OCI-LY1 (cell line): Measurements from ENCODE around the gene PCSK6.

Experiments used
- H2AFZ ChIP-seq: fragments of 200-600 bp; sonication (generic), shearing (Covaris generic); 2 replicates; pipeline ENCODE4 v1.6.0; 2014; ENCODE audit warnings: antibody characterized with exemption, mild to moderate bottlenecking, low read length
- H3F3A ChIP-seq: fragments of 200-600 bp; sonication (generic), shearing (Covaris generic); 2 replicates; pipeline ENCODE4 v1.6.0; 2014; ENCODE audit warnings: mild to moderate bottlenecking, antibody characterized with exemption, low read length, moderate library complexity; ENCODE audit not compliant: insufficient read depth
- H3K27ac ChIP-seq: fragments of 200-600 bp; sonication (generic); 2 replicates; pipeline ENCODE4 v1.5.1; 2014; ENCODE audit warnings: low read length, mixed run types, mild to moderate bottlenecking, low read depth; ENCODE audit not compliant: poor library complexity, severe bottlenecking
- H3K27me3 ChIP-seq: fragments of 200-600 bp; sonication (generic); 2 replicates; pipeline ENCODE4 v1.6.0; 2014; ENCODE audit warnings: antibody characterized with exemption, mild to moderate bottlenecking, low read length, moderate library complexity; ENCODE audit not compliant: insufficient read depth
- H3K36me3 ChIP-seq: fragments of 200-600 bp; sonication (generic); 2 replicates; pipeline ENCODE4 v1.6.1; 2014; ENCODE audit warnings: mild to moderate bottlenecking, antibody characterized with exemption, low read length, moderate library complexity, mixed read lengths; ENCODE audit not compliant: insufficient read depth
- H3K4me1 ChIP-seq: fragments of 200-600 bp; sonication (generic); 2 replicates; pipeline ENCODE4 v1.5.1; 2014; ENCODE audit warnings: mild to moderate bottlenecking, low read length, moderate library complexity; ENCODE audit not compliant: insufficient read depth, severe bottlenecking
- H3K4me2 ChIP-seq: fragments of 200-600 bp; sonication (generic), shearing (Covaris generic); 2 replicates; pipeline ENCODE4 v1.6.1; 2014; ENCODE audit warnings: low read length
- H3K4me3 ChIP-seq: fragments of 200-600 bp; sonication (generic); 2 replicates; pipeline ENCODE4 v1.5.1; 2014; ENCODE audit warnings: low read length, low read depth, mild to moderate bottlenecking, mixed read lengths; ENCODE audit not compliant: poor library complexity, severe bottlenecking
- H3K79me2 ChIP-seq: fragments of 200-600 bp; shearing (Covaris generic); 2 replicates; pipeline ENCODE4 v1.6.1; 2016; ENCODE audit warnings: mixed run types, low read length, mixed read lengths; ENCODE audit not compliant: insufficient read depth
- H3K9ac ChIP-seq: fragments of 200-600 bp; sonication (generic), shearing (Covaris generic); 2 replicates; pipeline ENCODE4 v1.6.1; 2014; ENCODE audit warnings: mild to moderate bottlenecking, low read length, mixed read lengths
- H3K9me2 ChIP-seq: fragments of 200-600 bp; sonication (generic), shearing (Covaris generic); 2 replicates; pipeline ENCODE4 v1.6.1; 2014; ENCODE audit warnings: low read depth, mild to moderate bottlenecking, low read length, mixed read lengths
- H3K9me3 ChIP-seq: fragments of 200-600 bp; shearing (Covaris generic); 2 replicates; pipeline ENCODE4 v1.6.1; 2014; ENCODE audit warnings: low read length, mixed read lengths
- H4K20me1 ChIP-seq: fragments of 200-600 bp; sonication (generic), shearing (Covaris generic); 2 replicates; pipeline ENCODE4 v1.6.0; 2016; ENCODE audit warnings: mild to moderate bottlenecking, low read length; ENCODE audit not compliant: insufficient read depth
- EZH2 ChIP-seq: fragments of 200-600 bp; sonication (generic), shearing (Covaris generic); IDR thresholded peaks from 2 replicates; pipeline ENCODE4 v1.8.0; 2017; ENCODE audit warnings: borderline replicate concordance, mixed run types, mild to moderate bottlenecking, antibody characterized with exemption, low read length, moderate library complexity, mixed read lengths
- TF ChIP-seq, protein P1 (sequence below): fragments of 200-600 bp; sonication (generic), shearing (Covaris generic); IDR thresholded peaks from 2 replicates; pipeline ENCODE4 v1.5.1; 2017; ENCODE audit warnings: mild to moderate bottlenecking, antibody characterized with exemption, low read length, moderate library complexity, mixed read lengths

Gene PCSK6

GRCh38 chr15:101411085-101411484, 78.4 kb downstream of the PCSK6 start:
- Histone ChIP-seq H2AFZ (no peak overlapping the region), H4K20me1 (no peaks in the 10 kb centered on the region), H3K4me2 (no peak overlapping the region), H3K9me3 (no peaks in the 10 kb centered on the region), H3K9ac (no peak overlapping the region), H3F3A (no peaks in the 10 kb centered on the region), H3K36me3 (no peaks in the 10 kb centered on the region), H3K27me3 (no peaks in the 10 kb centered on the region), H3K79me2 (no peaks in the 10 kb centered on the region), H3K27ac (no peak overlapping the region), H3K4me3 (no peak overlapping the region), H3K4me1 (no peaks in the 10 kb centered on the region), H3K9me2 (no peaks in the 10 kb centered on the region)
- no peak for TF ChIP-seq EZH2
- TF ChIP-seq, protein P1, sequence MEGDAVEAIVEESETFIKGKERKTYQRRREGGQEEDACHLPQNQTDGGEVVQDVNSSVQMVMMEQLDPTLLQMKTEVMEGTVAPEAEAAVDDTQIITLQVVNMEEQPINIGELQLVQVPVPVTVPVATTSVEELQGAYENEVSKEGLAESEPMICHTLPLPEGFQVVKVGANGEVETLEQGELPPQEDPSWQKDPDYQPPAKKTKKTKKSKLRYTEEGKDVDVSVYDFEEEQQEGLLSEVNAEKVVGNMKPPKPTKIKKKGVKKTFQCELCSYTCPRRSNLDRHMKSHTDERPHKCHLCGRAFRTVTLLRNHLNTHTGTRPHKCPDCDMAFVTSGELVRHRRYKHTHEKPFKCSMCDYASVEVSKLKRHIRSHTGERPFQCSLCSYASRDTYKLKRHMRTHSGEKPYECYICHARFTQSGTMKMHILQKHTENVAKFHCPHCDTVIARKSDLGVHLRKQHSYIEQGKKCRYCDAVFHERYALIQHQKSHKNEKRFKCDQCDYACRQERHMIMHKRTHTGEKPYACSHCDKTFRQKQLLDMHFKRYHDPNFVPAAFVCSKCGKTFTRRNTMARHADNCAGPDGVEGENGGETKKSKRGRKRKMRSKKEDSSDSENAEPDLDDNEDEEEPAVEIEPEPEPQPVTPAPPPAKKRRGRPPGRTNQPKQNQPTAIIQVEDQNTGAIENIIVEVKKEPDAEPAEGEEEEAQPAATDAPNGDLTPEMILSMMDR: no peak

- Histone ChIP-seq H2AFZ (no peak overlapping the region), H3K4me2 (no peak overlapping the region), H3K27ac (no peak overlapping the region), H3K36me3 (no peaks in the 10 kb centered on the region), H3K9me2 (no peaks in the 10 kb centered on the region), H3K27me3 (no peaks in the 10 kb centered on the region), H4K20me1 (no peaks in the 10 kb centered on the region), H3K9ac (no peak overlapping the region), H3F3A (no peaks in the 10 kb centered on the region), H3K9me3 (no peaks in the 10 kb centered on the region), H3K4me3 (no peak overlapping the region), H3K79me2 (no peaks in the 10 kb centered on the region), H3K4me1 (no peaks in the 10 kb centered on the region)
- no peak for TF ChIP-seq EZH2
- TF ChIP-seq, protein P1: no peak
Measured at GRCh38 chr15:101410612-101411011, 78.9 kb downstream of the PCSK6 start.

DNA sequence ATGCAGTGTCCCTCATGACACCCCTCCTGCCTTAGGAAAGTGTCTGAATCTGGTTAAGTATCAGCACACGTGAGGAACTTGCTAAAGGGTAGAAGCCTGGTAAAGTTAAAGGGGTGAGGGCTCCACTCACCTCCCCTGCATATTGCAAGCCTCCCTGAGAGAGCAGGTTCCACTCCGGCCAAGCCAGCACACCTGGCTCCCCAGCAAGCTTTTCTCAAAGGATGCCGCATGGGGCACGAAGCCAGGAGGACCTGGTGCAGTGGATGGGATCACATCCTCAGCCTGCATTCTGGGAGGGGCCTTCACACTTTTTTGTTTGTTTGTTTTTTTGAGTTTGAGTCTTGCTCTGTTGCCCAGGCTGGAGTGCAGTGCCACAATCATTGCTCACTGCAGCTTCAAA, 79.9 kb downstream of the PCSK6 start:
- Histone ChIP-seq H3K4me2 (no peak overlapping the region), H4K20me1 (no peaks in the 10 kb centered on the region), H2AFZ (no peak overlapping the region), H3K9ac (no peak overlapping the region), H3K27me3 (no peaks in the 10 kb centered on the region), H3K79me2 (no peaks in the 10 kb centered on the region), H3K36me3 (no peaks in the 10 kb centered on the region), H3K4me3 (no peak overlapping the region), H3K27ac (no peak overlapping the region), H3F3A (no peaks in the 10 kb centered on the region), H3K9me2 (no peaks in the 10 kb centered on the region), H3K4me1 (no peaks in the 10 kb centered on the region), H3K9me3 (no peaks in the 10 kb centered on the region)
- TF ChIP-seq, protein P1: no peak
- TF ChIP-seq EZH2: no peak
